Pancreas (tissue), 10 donors: ENCODE results near the gene VAMP8. TPM values are rescaled to one million over a fixed set of nuclear protein-coding genes. Genes with fewer than 3 reads are reported as not detected.
"Not testable (repeated sequence)": the region's sequence is repeated elsewhere in the genome, so short reads cannot be mapped to it uniquely, and the experiment has no call there.

Experiments
- ATAC-seq, 4 donors: fragments of 200-7000 bp; cut with Tn5 transposase; one replicate each; pipeline versions ENCODE4 v1.8.0 to v1.9.1; 2020; ENCODE audit warnings: mild to moderate bottlenecking in 4 of 4, moderate library complexity in 4 of 4
- DNase-seq, 6 donors: peaks; one replicate each; pipeline ENCODE4 v3.0.0-alpha.2; 2020
- FAIRE-seq: peaks from 2 replicates; lab custom pipeline; 2012; peaks lifted over from hg19 to GRCh38; lab: Jason Lieb, UNC
- H3K27ac ChIP-seq, 4 donors: fragments of 200-600 bp; sonication (generic); 1 replicate in 3 of 4; 2 replicates in 1 of 4; pipeline versions ENCODE4 v1.5.0 to v1.8.0; 2020
- H3K27me3 ChIP-seq, 4 donors: fragments of 200-600 bp; one replicate each; pipeline ENCODE4 v1.8.0; 2021
- H3K36me3 ChIP-seq, 3 donors: fragments of 200-600 bp; sonication (generic) in 1 of 3; one replicate each; pipeline versions ENCODE4 v1.5.0 to v1.8.0; 2020 to 2021
- H3K4me1 ChIP-seq, 3 donors: fragments of 200-600 bp; one replicate each; pipeline ENCODE4 v1.8.0; 2021
- H3K4me3 ChIP-seq, 4 donors: fragments of 200-600 bp; sonication (generic) in 2 of 4; one replicate each; pipeline versions ENCODE4 v1.5.0 to v1.8.0; 2020 to 2021
- H3K9me3 ChIP-seq, 4 donors: fragments of 200-600 bp; one replicate each; pipeline ENCODE4 v1.8.0; 2021
- CTCF ChIP-seq, 4 donors: fragments of 200-600 bp; sonication (generic) in 3 of 4; IDR thresholded peaks; one replicate each; pipeline versions ENCODE4 v1.5.0 to v1.8.0; 2021; ENCODE audit warnings: antibody characterized with exemption in 4 of 4
- WGBS, 2 donors: extraction: QIAGEN DNeasy Blood & Tissue Kit; methylation state at CpG; one replicate each; pipeline ENCODE4 v1.1.7; 2013; 5-methylcytosine and 5-hydroxymethylcytosine counted together
- intact Hi-C, 3 donors: fragments of 100-400 bp; cut with DNase I; formaldehyde crosslinking; loops; one replicate each; pipeline versions ENCODE4 v1.11.1 to v1.14.2; 2022
- polyA plus RNA-seq, 2 donors: library from polyadenylated mRNA; stranded (reverse); fragments of 200-250 nt; gene quantifications; one replicate each; pipeline ENCODE4 v1.2.3, GENCODE V29; 2013
- total RNA-seq, 6 donors: library from RNA; stranded (reverse); fragmentation: NEBNext Ultra II Directional in 4 of 6; extraction: Animal tissue kit (Norgen Biotek cat#: 25700) in 4 of 6; gene quantifications; one replicate each; pipeline versions ENCODE4 v1.2.1 to v1.2.4, GENCODE V29; 2021 to 2023
- donor health status: healthy with polysubstance abuse.
- donor health status: DM: no; HTN: no; CAD: no; lungs with moderate emphysema.
- donor health status: DM: no; HTN: no; CAD: no.
- donor health status: control.
- donor health status: control.
- donor health status: Bipolar disorder and iron deficiency.
- donor health status: DM: yes; HTN: yes; CAD: no.
- donor health status: DM: no; HTN: no; CAD: no.
- donor health status: DM: no; HTN: no; CAD: no.
- donor health status: DM: yes; HTN: yes; CAD: no.

Gene VAMP8
- total and polyA plus RNA-seq, 8 donors = 57.7 to 150 (median 76.6) TPM

- Histone ChIP-seq H3K36me3 (peaks cover 0 to 10% (median 9%) of the 10 kb centered on the region in 3 donors), H3K4me1 (peaks cover 14 to 37% (median 34%) of the 10 kb centered on the region in 3 donors), H3K9me3 (no peaks in the 10 kb centered on the region), H3K27me3 (no peaks in the 10 kb centered on the region), H3K4me3 (no peak overlapping the region), H3K27ac (no peak overlapping the region)
- DNase-seq (no peak), FAIRE-seq (no peak), ATAC-seq (no peak)
- intact Hi-C loops = no loop called here
- WGBS, 2 donors = 73 to 77% methylated on average over 3 of the region's 3 CpGs
- TF ChIP-seq CTCF (IDR thresholded peaks at IDR 0.05) = no peak
These were observed 22.8 kb downstream of the VAMP8 start for GRCh38 chr2:85600235-85600575.

- H3K36me3 ChIP-seq = peaks cover 0 to 10% (median 9%) of the 10 kb centered on the region in 3 donors
- peaks cover 14 to 41% (median 40%) of the 10 kb centered on the region in 3 donors for H3K4me1 ChIP-seq
- intact Hi-C loops = no loop called here
- peak overlapping the region in 2 of 4 donors; percentile 80 to 81 for H3K27ac ChIP-seq
- H3K27me3 ChIP-seq = no peaks in the 10 kb centered on the region
- DNase-seq (no peak), FAIRE-seq (no peak), ATAC-seq (no peak)
- no peak for TF ChIP-seq CTCF (IDR thresholded peaks at IDR 0.05)
- peak overlapping the region; percentile 77 to 95 (median 84) for H3K4me3 ChIP-seq
- H3K9me3 ChIP-seq = no peaks in the 10 kb centered on the region
- WGBS, 2 donors = 55 to 79% methylated on average over 6 of the region's 6 CpGs
These were observed 23.8 kb downstream of the VAMP8 start for GRCh38 chr2:85600951-85601770.

GRCh38 chr2:85601771-85602475, 24.5 kb downstream of the VAMP8 start:
- ATAC-seq = peak; percentile 72 to 78 (median 74)
- H3K4me1 ChIP-seq = peaks cover 14 to 36% (median 32%) of the 10 kb centered on the region in 3 donors
- no peak for FAIRE-seq
- H3K27me3 ChIP-seq = no peaks in the 10 kb centered on the region
- TF ChIP-seq CTCF (IDR thresholded peaks at IDR 0.05) = no peak
- peak; percentile 77 to 89 (median 80) for DNase-seq
- peaks cover 0 to 10% (median 9%) of the 10 kb centered on the region in 3 donors for H3K36me3 ChIP-seq
- intact Hi-C loops = no loop called here
- H3K9me3 ChIP-seq = no peaks in the 10 kb centered on the region
- WGBS, 2 donors = 2 to 3% methylated on average over 26 to 36 of the region's 36 CpGs
- peak overlapping the region; percentile 71 to 81 (median 79) for H3K27ac ChIP-seq
- H3K4me3 ChIP-seq = peak overlapping the region; percentile 77 to 95 (median 84)

- Histone ChIP-seq H3K4me3 (peak within 1 kb of the TSS; percentile 77 to 95 (median 84)), H3K27me3 (no peaks in the 10 kb centered on the region), H3K4me1 (peaks cover 14 to 32% (median 26%) of the 10 kb centered on the region in 3 donors), H3K27ac (peak within 1 kb of the TSS; percentile 71 to 81 (median 79)), H3K36me3 (peaks cover 0 to 10% (median 5%) of the 10 kb centered on the region in 3 donors), H3K9me3 (no peaks in the 10 kb centered on the region)
- DNase-seq (peak; percentile 93 to 98 (median 95)), FAIRE-seq (no peak), ATAC-seq (peak; percentile 92 to 96 (median 95))
- TF ChIP-seq CTCF (IDR thresholded peaks at IDR 0.05) = peak; percentile 18 to 30 (median 28)
- WGBS, 2 donors = 0% methylated on average over 51 to 73 of the region's 73 CpGs
- intact Hi-C loops = no loop called here
These were observed 25.3 kb downstream of the VAMP8 start, which contains the start of gene TMEM150A for GRCh38 chr2:85602476-85603234. TMEM150A (minus strand) TSS chr2:85602698; CDS start chr2:85601948, 750 bp downstream.

- 71 to 76% methylated on average over 3 of the region's 3 CpGs for WGBS, 2 donors
- H3K27me3 ChIP-seq, H3K9me3 ChIP-seq, intact Hi-C loops, ATAC-seq, H3K36me3 ChIP-seq, H3K27ac ChIP-seq, FAIRE-seq: not testable (repeated sequence)
- peaks cover 14 to 26% (median 26%) of the 10 kb centered on the region in 3 donors for H3K4me1 ChIP-seq
- DNase-seq = peak in 1 of 6 donors; percentile 15
- peak overlapping the region in 2 of 4 donors; percentile 77 to 87 for H3K4me3 ChIP-seq
These were observed 26.7 kb downstream of the VAMP8 start for GRCh38 chr2:85604133-85604444.
